ENCODE data around the gene MYO15B. TPM values are rescaled to one million over a fixed set of nuclear protein-coding genes. Genes with fewer than 3 reads are reported as not detected.

The MYO15B gene
- total RNA-seq, 3 donors from 2014 or later: 591 to 1,071 (median 660) TPM

- Histone ChIP-seq H3K4me3 (no peak overlapping the region), H3K36me3 (ENCODE audit: low read depth) (no peaks in the 10 kb centered on the region), H3K9me3 (no peaks in the 10 kb centered on the region), H3K4me1 (ENCODE audit: low read depth) (peaks cover 35% of the 10 kb centered on the region)
- intact Hi-C loops (cut with DNase I, micrococcal nuclease): no loop called here
- TF ChIP-seq CTCF (IDR thresholded peaks at IDR 0.05): no peak
- DNase-seq: peak; percentile 80 to 86 (median 83)
- peak; percentile 84 for ATAC-seq
Measured at GRCh38 chr17:75557075-75557851, 30.3 kb upstream of the MYO15B start.

- intact Hi-C loops (cut with DNase I, micrococcal nuclease): no loop called here
- DNase-seq (no peak), ATAC-seq (peak; percentile 2)
- no peak overlapping the region for H3K4me3 ChIP-seq
- peaks cover 2% of the 10 kb centered on the region for H3K36me3 ChIP-seq (ENCODE audit: low read depth)
- no peak for TF ChIP-seq CTCF (IDR thresholded peaks at IDR 0.05)
- peaks cover 32% of the 10 kb centered on the region for H3K4me1 ChIP-seq (ENCODE audit: low read depth)
- H3K9me3 ChIP-seq: no peaks in the 10 kb centered on the region
Measured at GRCh38 chr17:75557852-75558665, 29.5 kb upstream of the MYO15B start.

GRCh38 chr17:75558666-75559530 lies 28.7 kb upstream of the MYO15B start:
- ATAC-seq (no peak), DNase-seq (no peak)
- intact Hi-C loops (cut with DNase I, micrococcal nuclease): no loop called here
- TF ChIP-seq CTCF (IDR thresholded peaks at IDR 0.05): no peak
- peaks cover 29% of the 10 kb centered on the region for H3K4me1 ChIP-seq (ENCODE audit: low read depth)
- peaks cover 8% of the 10 kb centered on the region for H3K36me3 ChIP-seq (ENCODE audit: low read depth)
- H3K4me3 ChIP-seq: no peak overlapping the region
- H3K9me3 ChIP-seq: no peaks in the 10 kb centered on the region

GRCh38 chr17:75559958-75560533 lies 27.6 kb upstream of the MYO15B start:
- H3K9me3 ChIP-seq: no peaks in the 10 kb centered on the region
- DNase-seq (no peak), ATAC-seq (no peak)
- intact Hi-C loops (cut with DNase I, micrococcal nuclease): no loop called here
- no peak for TF ChIP-seq CTCF (IDR thresholded peaks at IDR 0.05)
- peaks cover 18% of the 10 kb centered on the region for H3K36me3 ChIP-seq (ENCODE audit: low read depth)
- peaks cover 29% of the 10 kb centered on the region for H3K4me1 ChIP-seq (ENCODE audit: low read depth)
- no peak overlapping the region for H3K4me3 ChIP-seq
